ENCODE results near the gene ERC2.

The ERC2 gene

GRCh38 chr3:55966566-55966965, 501.7 kb downstream of the ERC2 start:
- Mint-ChIP-seq H3K4me3 (no peak overlapping the region), H3K27me3 (ENCODE audit: low read depth) (no peaks in the 10 kb centered on the region), H3K27ac (no peak overlapping the region), H3K36me3 (ENCODE audit: low read depth) (no peaks in the 10 kb centered on the region), H3K9me3 (no peaks in the 10 kb centered on the region), H3K4me1 (ENCODE audit: low read depth) (peaks cover 3% of the 10 kb centered on the region)
- DNase-seq (ENCODE audit: low spot score), result no peak

- Mint-ChIP-seq H3K9me3 (no peaks in the 10 kb centered on the region), H3K4me3 (no peak overlapping the region), H3K4me1 (ENCODE audit: low read depth) (peaks cover 3% of the 10 kb centered on the region), H3K27me3 (ENCODE audit: low read depth) (no peaks in the 10 kb centered on the region), H3K36me3 (ENCODE audit: low read depth) (no peaks in the 10 kb centered on the region), H3K27ac (no peak overlapping the region)
- peak; percentile 5 for DNase-seq (ENCODE audit: low spot score)
Measured at GRCh38 chr3:55965776-55966175, 502.5 kb downstream of the ERC2 start.

- no peaks in the 10 kb centered on the region for H3K27me3 Mint-ChIP-seq (ENCODE audit: low read depth)
- H3K9me3 Mint-ChIP-seq, result no peaks in the 10 kb centered on the region
- H3K27ac Mint-ChIP-seq, result no peak overlapping the region
- no peak overlapping the region for H3K4me3 Mint-ChIP-seq
- no peak for DNase-seq (ENCODE audit: low spot score)
- H3K36me3 Mint-ChIP-seq (ENCODE audit: low read depth), result no peaks in the 10 kb centered on the region
- H3K4me1 Mint-ChIP-seq (ENCODE audit: low read depth), result peaks cover 3% of the 10 kb centered on the region
Measured at GRCh38 chr3:55964491-55964985, 503.7 kb downstream of the ERC2 start.

- Mint-ChIP-seq H3K27me3 (ENCODE audit: low read depth) (no peaks in the 10 kb centered on the region), H3K4me1 (ENCODE audit: low read depth) (peaks cover 3% of the 10 kb centered on the region), H3K27ac (no peak overlapping the region), H3K36me3 (ENCODE audit: low read depth) (no peaks in the 10 kb centered on the region), H3K9me3 (no peaks in the 10 kb centered on the region), H3K4me3 (no peak overlapping the region)
- no peak for DNase-seq (ENCODE audit: low spot score)
Measured at GRCh38 chr3:55963601-55964000, 504.7 kb downstream of the ERC2 start.

GRCh38 chr3:55959471-55960080, 508.7 kb downstream of the ERC2 start:
- Mint-ChIP-seq H3K27ac (no peak overlapping the region), H3K9me3 (no peaks in the 10 kb centered on the region), H3K4me3 (no peak overlapping the region), H3K27me3 (ENCODE audit: low read depth) (no peaks in the 10 kb centered on the region), H3K4me1 (ENCODE audit: low read depth) (no peaks in the 10 kb centered on the region), H3K36me3 (ENCODE audit: low read depth) (no peaks in the 10 kb centered on the region)
- no peak for DNase-seq (ENCODE audit: low spot score)

GRCh38 chr3:55958605-55959004, 509.7 kb downstream of the ERC2 start:
- H3K4me1 Mint-ChIP-seq (ENCODE audit: low read depth), result no peaks in the 10 kb centered on the region
- no peak overlapping the region for H3K27ac Mint-ChIP-seq
- no peak overlapping the region for H3K4me3 Mint-ChIP-seq
- H3K36me3 Mint-ChIP-seq (ENCODE audit: low read depth), result no peaks in the 10 kb centered on the region
- DNase-seq (ENCODE audit: low spot score), result no peak
- H3K27me3 Mint-ChIP-seq (ENCODE audit: low read depth), result no peaks in the 10 kb centered on the region
- no peaks in the 10 kb centered on the region for H3K9me3 Mint-ChIP-seq

- no peak for DNase-seq (ENCODE audit: low spot score)
- no peak overlapping the region for H3K4me3 Mint-ChIP-seq
- H3K36me3 Mint-ChIP-seq (ENCODE audit: low read depth), result no peaks in the 10 kb centered on the region
- no peak overlapping the region for H3K27ac Mint-ChIP-seq
- no peaks in the 10 kb centered on the region for H3K27me3 Mint-ChIP-seq (ENCODE audit: low read depth)
- no peaks in the 10 kb centered on the region for H3K4me1 Mint-ChIP-seq (ENCODE audit: low read depth)
- H3K9me3 Mint-ChIP-seq, result no peaks in the 10 kb centered on the region
Measured at GRCh38 chr3:55955891-55956477, 512.3 kb downstream of the ERC2 start.

- no peak overlapping the region for H3K4me3 Mint-ChIP-seq
- no peak overlapping the region for H3K27ac Mint-ChIP-seq
- no peaks in the 10 kb centered on the region for H3K27me3 Mint-ChIP-seq (ENCODE audit: low read depth)
- no peak for DNase-seq (ENCODE audit: low spot score)
- no peaks in the 10 kb centered on the region for H3K36me3 Mint-ChIP-seq (ENCODE audit: low read depth)
- H3K9me3 Mint-ChIP-seq, result no peaks in the 10 kb centered on the region
- H3K4me1 Mint-ChIP-seq (ENCODE audit: low read depth), result no peaks in the 10 kb centered on the region
Measured at GRCh38 chr3:55951388-55951787, 516.9 kb downstream of the ERC2 start.

- Mint-ChIP-seq H3K4me1 (ENCODE audit: low read depth) (no peaks in the 10 kb centered on the region), H3K36me3 (ENCODE audit: low read depth) (no peaks in the 10 kb centered on the region), H3K27ac (no peak overlapping the region), H3K9me3 (peaks cover 3% of the 10 kb centered on the region), H3K4me3 (no peak overlapping the region), H3K27me3 (ENCODE audit: low read depth) (no peaks in the 10 kb centered on the region)
- DNase-seq (ENCODE audit: low spot score), result no peak
Measured at GRCh38 chr3:55947406-55947805, 520.9 kb downstream of the ERC2 start.

GRCh38 chr3:55946574-55947160, 521.6 kb downstream of the ERC2 start:
- Mint-ChIP-seq H3K27ac (no peak overlapping the region), H3K4me1 (ENCODE audit: low read depth) (no peaks in the 10 kb centered on the region), H3K36me3 (ENCODE audit: low read depth) (no peaks in the 10 kb centered on the region), H3K27me3 (ENCODE audit: low read depth) (no peaks in the 10 kb centered on the region), H3K9me3 (peaks cover 3% of the 10 kb centered on the region), H3K4me3 (no peak overlapping the region)
- no peak for DNase-seq (ENCODE audit: low spot score)

GRCh38 chr3:55942868-55943267, 525.4 kb downstream of the ERC2 start:
- H3K27me3 Mint-ChIP-seq (ENCODE audit: low read depth), result no peaks in the 10 kb centered on the region
- no peak for DNase-seq (ENCODE audit: low spot score)
- no peak overlapping the region for H3K4me3 Mint-ChIP-seq
- no peaks in the 10 kb centered on the region for H3K4me1 Mint-ChIP-seq (ENCODE audit: low read depth)
- H3K9me3 Mint-ChIP-seq, result peaks cover 3% of the 10 kb centered on the region
- no peak overlapping the region for H3K27ac Mint-ChIP-seq
- no peaks in the 10 kb centered on the region for H3K36me3 Mint-ChIP-seq (ENCODE audit: low read depth)

- DNase-seq (ENCODE audit: low spot score), result no peak
- Mint-ChIP-seq H3K4me3 (no peak overlapping the region), H3K4me1 (ENCODE audit: low read depth) (no peaks in the 10 kb centered on the region), H3K27me3 (ENCODE audit: low read depth) (no peaks in the 10 kb centered on the region), H3K27ac (no peak overlapping the region), H3K36me3 (ENCODE audit: low read depth) (no peaks in the 10 kb centered on the region), H3K9me3 (no peaks in the 10 kb centered on the region)
Measured at GRCh38 chr3:55939287-55939686, 529.0 kb downstream of the ERC2 start.

GRCh38 chr3:55937301-55937700, 531.0 kb downstream of the ERC2 start:
- no peaks in the 10 kb centered on the region for H3K4me1 Mint-ChIP-seq (ENCODE audit: low read depth)
- H3K27ac Mint-ChIP-seq, result no peak overlapping the region
- no peak overlapping the region for H3K4me3 Mint-ChIP-seq
- no peaks in the 10 kb centered on the region for H3K27me3 Mint-ChIP-seq (ENCODE audit: low read depth)
- DNase-seq (ENCODE audit: low spot score), result no peak
- no peaks in the 10 kb centered on the region for H3K36me3 Mint-ChIP-seq (ENCODE audit: low read depth)
- no peaks in the 10 kb centered on the region for H3K9me3 Mint-ChIP-seq

- H3K27me3 Mint-ChIP-seq (ENCODE audit: low read depth), result no peaks in the 10 kb centered on the region
- no peak overlapping the region for H3K4me3 Mint-ChIP-seq
- no peaks in the 10 kb centered on the region for H3K9me3 Mint-ChIP-seq
- no peak for DNase-seq (ENCODE audit: low spot score)
- no peaks in the 10 kb centered on the region for H3K4me1 Mint-ChIP-seq (ENCODE audit: low read depth)
- no peaks in the 10 kb centered on the region for H3K36me3 Mint-ChIP-seq (ENCODE audit: low read depth)
- H3K27ac Mint-ChIP-seq, result no peak overlapping the region
Measured at GRCh38 chr3:55936549-55937052, 531.7 kb downstream of the ERC2 start.

All from T-helper 2 cell treated with Interferon-gamma antibody and Interleukin-4, amounts not matched to agents 5 μg/mL and 100 μg/mL, for 36 hours (primary cell).